HEK293T (cell line): ENCODE results near the gene POLQ.
"Not testable (repeated sequence)": the region's sequence is repeated elsewhere in the genome, so short reads cannot be mapped to it uniquely, and the experiment has no call there.

Experiments used
- CTCF ChIA-PET: fragments of 350-600 bp; formaldehyde crosslinking; extraction: SDS; loops from one replicate; lab custom pipeline; 2021; ENCODE audit warnings: antibody characterized with exemption, inconsistent platforms; lab: Yijun Ruan, JAX
- POLR2A ChIA-PET: fragments of 350-600 bp; formaldehyde crosslinking; extraction: SDS; loops from one replicate; lab custom pipeline; 2020; ENCODE audit warnings: antibody characterized with exemption, inconsistent platforms; lab: Yijun Ruan, JAX
- DNase-seq: peaks from one replicate; pipeline ENCODE4 v3.0.0; 2012; ENCODE audit warnings: mixed read lengths; ENCODE audit errors: extremely low spot score
- ARNT ChIP-seq: fragments of 450-650 bp; IDR thresholded peaks from 2 replicates; pipeline ENCODE4 v1.6.1; 2017; ENCODE audit warnings: mild to moderate bottlenecking
- BHLHE40 ChIP-seq: fragments of 450-650 bp; IDR thresholded peaks from 2 replicates; pipeline ENCODE4 v1.6.1; 2016; ENCODE audit warnings: mild to moderate bottlenecking, moderate library complexity, borderline replicate concordance
- CTBP1 ChIP-seq: fragments of 450-650 bp; IDR thresholded peaks from 2 replicates; pipeline ENCODE4 v1.6.1; 2016; ENCODE audit warnings: borderline replicate concordance
- ELF4 ChIP-seq: fragments of 450-650 bp; IDR thresholded peaks from 2 replicates; pipeline ENCODE4 v1.6.1; 2017; ENCODE audit warnings: antibody characterized with exemption
- FOXA1 ChIP-seq: fragments of 450-650 bp; IDR thresholded peaks from 2 replicates; pipeline ENCODE4 v1.6.1; 2016; ENCODE audit warnings: mild to moderate bottlenecking
- FOXK2 ChIP-seq: fragments of 450-650 bp; IDR thresholded peaks from 2 replicates; pipeline ENCODE4 v1.6.1; 2016; ENCODE audit warnings: mild to moderate bottlenecking
- FOXM1 ChIP-seq: fragments of 450-650 bp; IDR thresholded peaks from 2 replicates; pipeline ENCODE4 v1.6.1; 2017; ENCODE audit warnings: mild to moderate bottlenecking, borderline replicate concordance
- HDGF ChIP-seq: fragments of 450-650 bp; IDR thresholded peaks from 2 replicates; pipeline ENCODE4 v1.6.1; 2017; ENCODE audit warnings: antibody characterized with exemption, borderline replicate concordance
- L3MBTL2 ChIP-seq: fragments of 450-650 bp; conservative IDR thresholded peaks from 2 replicates; pipeline ENCODE4 v1.6.1; 2016; ENCODE audit warnings: mild to moderate bottlenecking
- LEF1 ChIP-seq: fragments of 450-650 bp; IDR thresholded peaks from 2 replicates; pipeline ENCODE4 v1.6.1; 2017; ENCODE audit warnings: mild to moderate bottlenecking, borderline replicate concordance
- NFRKB ChIP-seq: fragments of 450-650 bp; IDR thresholded peaks from 2 replicates; pipeline ENCODE4 v1.6.1; 2016; ENCODE audit warnings: mild to moderate bottlenecking, moderate library complexity
- SP1 ChIP-seq: fragments of 450-650 bp; IDR thresholded peaks from 2 replicates; pipeline ENCODE4 v1.6.1; 2017
- SUZ12 ChIP-seq: fragments of 450-650 bp; IDR thresholded peaks from 2 replicates; pipeline ENCODE4 v1.6.1; 2016; ENCODE audit warnings: mild to moderate bottlenecking
- TARDBP ChIP-seq: fragments of 450-650 bp; IDR thresholded peaks from 2 replicates; pipeline ENCODE4 v1.6.1; 2016
- ZNF384 ChIP-seq: fragments of 450-650 bp; IDR thresholded peaks from 2 replicates; pipeline ENCODE4 v1.6.1; 2016
- TF ChIP-seq, protein P1 (sequence below): fragments of 450-650 bp; IDR thresholded peaks from 2 replicates; pipeline ENCODE4 v1.6.1; 2016

Gene POLQ

DNA sequence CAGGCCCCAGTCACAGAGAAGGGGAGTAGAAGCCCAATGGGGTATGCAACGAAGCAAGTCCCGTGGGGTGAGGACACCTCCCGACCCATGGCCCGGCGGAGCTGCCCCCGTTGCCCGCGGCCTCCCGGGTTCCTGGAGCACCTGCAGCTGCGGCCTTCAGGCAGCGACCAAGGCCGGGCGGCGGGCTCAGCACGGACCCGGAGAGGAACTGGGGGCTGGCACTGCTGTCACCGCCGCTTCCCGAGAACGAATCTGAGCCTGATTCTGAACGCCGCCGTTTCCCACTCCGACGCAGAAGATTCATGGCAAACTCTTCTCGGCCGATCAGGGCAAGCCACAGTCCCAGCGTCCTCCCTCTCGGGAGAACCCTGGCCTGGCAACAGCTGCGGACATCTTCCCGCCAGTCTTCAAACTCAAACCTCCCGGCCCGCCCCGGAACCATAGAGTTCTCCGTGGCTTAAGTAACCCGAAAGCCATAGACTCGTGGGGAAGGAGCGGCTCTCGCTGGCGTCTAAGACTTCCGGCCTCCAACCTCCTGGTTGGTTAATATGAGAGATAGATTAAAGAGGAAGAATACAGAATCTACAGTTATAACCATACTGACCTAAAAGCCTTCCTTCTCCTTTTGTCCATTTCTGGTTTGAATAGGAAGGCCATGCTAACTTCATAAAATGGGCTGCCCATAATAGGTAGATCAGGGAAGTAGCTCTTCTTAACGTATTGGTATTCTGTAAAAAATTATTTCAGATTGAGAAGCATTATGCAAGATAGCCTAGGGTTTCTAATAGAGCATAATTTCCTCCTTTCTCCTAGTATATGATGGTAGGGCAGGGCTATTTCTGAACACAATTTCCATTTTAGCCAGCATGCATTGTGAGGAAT, at the start of gene POLQ:
POLQ (minus strand) TSS at position 415 of the 882 bp plus-strand sequence; CDS start at position 304, 111 bp downstream.
- ChIA-PET CTCF (interaction anchor here (0.6 to 0.7 kb wide), 4 partner anchors 8 to 1384 kb away, joined by 3 to 4 read pairs (median 3); no protein-coding TSS in a partner anchor), POLR2A (interaction anchor here (0.6 to 1.3 kb wide), 3 partner anchors 12 to 838 kb away, joined by 3 to 5 read pairs (median 3); partner anchors contain the start of gene FAM162A)
- TF ChIP-seq ZNF384 (no peak), FOXM1 (no peak), TARDBP (no peak), ARNT (no peak), L3MBTL2 (peak; percentile 54), HDGF (no peak), NFRKB (no peak), FOXA1 (no peak), ELF4 (peak; percentile 59)
- TF ChIP-seq, protein P1, sequence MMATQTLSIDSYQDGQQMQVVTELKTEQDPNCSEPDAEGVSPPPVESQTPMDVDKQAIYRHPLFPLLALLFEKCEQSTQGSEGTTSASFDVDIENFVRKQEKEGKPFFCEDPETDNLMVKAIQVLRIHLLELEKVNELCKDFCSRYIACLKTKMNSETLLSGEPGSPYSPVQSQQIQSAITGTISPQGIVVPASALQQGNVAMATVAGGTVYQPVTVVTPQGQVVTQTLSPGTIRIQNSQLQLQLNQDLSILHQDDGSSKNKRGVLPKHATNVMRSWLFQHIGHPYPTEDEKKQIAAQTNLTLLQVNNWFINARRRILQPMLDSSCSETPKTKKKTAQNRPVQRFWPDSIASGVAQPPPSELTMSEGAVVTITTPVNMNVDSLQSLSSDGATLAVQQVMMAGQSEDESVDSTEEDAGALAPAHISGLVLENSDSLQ, result no peak
- peak; percentile 85 for DNase-seq

DNA sequence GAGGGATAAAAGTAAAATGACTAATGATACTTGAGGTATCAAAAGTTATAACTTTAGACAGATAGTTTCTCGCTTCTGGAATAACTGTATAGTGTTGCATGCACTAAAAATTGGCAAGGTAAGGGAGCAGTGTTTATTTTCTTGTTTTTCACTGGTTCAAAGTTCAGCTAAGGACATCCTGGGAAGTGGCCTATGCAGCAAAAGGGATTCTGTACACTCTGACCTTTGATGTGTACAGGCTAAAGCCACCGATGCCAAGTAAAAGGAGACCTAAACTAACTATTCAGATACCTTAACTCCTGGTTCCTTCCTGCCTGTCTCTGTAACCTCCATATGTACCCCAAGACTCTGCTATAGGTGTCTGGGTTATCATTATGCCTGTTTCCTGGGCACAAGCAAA, 49.1 kb upstream of the POLQ start:
- POLR2A ChIA-PET, result no interaction called here
- no peak for DNase-seq
- TF ChIP-seq ARNT (no peak), NFRKB (no peak), SP1 (no peak), LEF1 (no peak), CTBP1 (no peak), ZNF384 (no peak), ELF4 (no peak), BHLHE40 (no peak), L3MBTL2 (no peak), TARDBP (no peak), HDGF (no peak), FOXA1 (no peak), FOXK2 (no peak), SUZ12 (no peak), FOXM1 (no peak)
- TF ChIP-seq, protein P1, result no peak
- CTCF ChIA-PET, result no interaction called here

GRCh38 chr3:121593806-121594205, 48.0 kb upstream of the POLQ start:
- DNase-seq, POLR2A ChIA-PET, CTCF ChIA-PET: not testable (repeated sequence)

GRCh38 chr3:121592856-121593702, 47.3 kb upstream of the POLQ start, which contains the start of gene FBXO40:
TSS of gene FBXO40 (plus strand) at chr3:121593379. CDS start at chr3:121620576, 27,197 bp downstream.
- ChIA-PET CTCF (interaction anchor here (0.6 kb wide), 1 partner anchor 22 kb away, joined by 6 read pairs; no protein-coding TSS in a partner anchor), POLR2A (no interaction called here)
- no peak for DNase-seq
- TF ChIP-seq SUZ12 (no peak), SP1 (no peak), HDGF (no peak)

GRCh38 chr3:121584418-121584817, 38.6 kb upstream of the POLQ start:
- POLR2A ChIA-PET, result no interaction called here

DNA sequence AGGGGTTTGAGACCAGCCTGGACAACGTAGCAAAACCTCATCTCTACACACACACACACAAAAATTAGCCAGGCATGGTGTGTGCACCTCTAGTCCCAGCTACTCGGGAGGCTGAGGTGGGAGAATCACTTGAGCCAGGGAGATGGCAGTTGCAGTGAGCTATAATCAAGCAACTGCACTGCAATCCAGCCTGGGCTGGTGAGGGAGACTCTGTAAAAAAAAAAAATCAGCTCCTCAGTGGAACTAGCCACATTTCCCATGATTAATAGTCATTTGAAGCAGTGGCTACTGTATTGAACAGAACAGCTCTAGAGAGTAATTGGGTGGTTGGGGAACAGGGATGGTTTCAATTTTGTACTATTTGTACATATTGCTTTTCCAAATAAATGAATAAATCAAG, 35.9 kb upstream of the POLQ start:
- CTCF ChIA-PET, result no interaction called here
- no peak for DNase-seq
- TF ChIP-seq LEF1, result no peak
- TF ChIP-seq BHLHE40, result no peak
- TF ChIP-seq FOXA1, result no peak
- TF ChIP-seq TARDBP, result no peak
- TF ChIP-seq, protein P1, result no peak
- TF ChIP-seq CTBP1, result no peak
- no peak for TF ChIP-seq ELF4
- no peak for TF ChIP-seq L3MBTL2
- TF ChIP-seq HDGF, result no peak
- no peak for TF ChIP-seq FOXK2
- no peak for TF ChIP-seq NFRKB
- TF ChIP-seq FOXM1, result no peak
- TF ChIP-seq SUZ12, result no peak
- no peak for TF ChIP-seq ARNT
- no peak for TF ChIP-seq SP1
- TF ChIP-seq ZNF384, result no peak
- POLR2A ChIA-PET, result no interaction called here

More at GRCh38 chr3:121584418-121584817, 38.6 kb upstream of the POLQ start:
- CTCF ChIA-PET, result no interaction called here
- TF ChIP-seq L3MBTL2, result no peak
- TF ChIP-seq CTBP1, result no peak
- TF ChIP-seq NFRKB, result no peak
- TF ChIP-seq LEF1, result no peak
- TF ChIP-seq, protein P1, result no peak
- TF ChIP-seq HDGF, result no peak
- no peak for TF ChIP-seq FOXA1
- no peak for TF ChIP-seq ELF4
- TF ChIP-seq SUZ12, result no peak
- DNase-seq, result no peak
